Mucosa of stomach (tissue), 1 donor: ENCODE measurements around the gene WIPI1.
"Not testable (repeated sequence)": the region's sequence is repeated elsewhere in the genome, so short reads cannot be mapped to it uniquely, and the experiment has no call there.

Experiments used
- H3K27me3 ChIP-seq: one replicate; pipeline ENCODE4 v1.7.0; 2013; ENCODE audit warnings: mild to moderate bottlenecking, low read length; ENCODE audit not compliant: control insufficient read depth, insufficient read depth
- H3K36me3 ChIP-seq: one replicate; pipeline ENCODE4 v1.7.0; 2013; ENCODE audit warnings: low read length; ENCODE audit not compliant: control insufficient read depth, insufficient read depth
- H3K4me1 ChIP-seq: one replicate; pipeline ENCODE4 v1.7.0; 2013; ENCODE audit warnings: mild to moderate bottlenecking, low read length; ENCODE audit not compliant: control insufficient read depth, insufficient read depth
- H3K4me3 ChIP-seq: one replicate; pipeline ENCODE4 v1.7.0; 2013; ENCODE audit warnings: low read length
- H3K9ac ChIP-seq: one replicate; pipeline ENCODE4 v1.7.0; 2013; ENCODE audit warnings: mild to moderate bottlenecking, low read length, moderate library complexity
- H3K9me3 ChIP-seq: one replicate; pipeline ENCODE4 v1.7.0; 2013; ENCODE audit warnings: mild to moderate bottlenecking, low read length, moderate library complexity; ENCODE audit not compliant: control insufficient read depth
- donor health status: Pancreatic carcinoma.

WIPI1 gene

DNA sequence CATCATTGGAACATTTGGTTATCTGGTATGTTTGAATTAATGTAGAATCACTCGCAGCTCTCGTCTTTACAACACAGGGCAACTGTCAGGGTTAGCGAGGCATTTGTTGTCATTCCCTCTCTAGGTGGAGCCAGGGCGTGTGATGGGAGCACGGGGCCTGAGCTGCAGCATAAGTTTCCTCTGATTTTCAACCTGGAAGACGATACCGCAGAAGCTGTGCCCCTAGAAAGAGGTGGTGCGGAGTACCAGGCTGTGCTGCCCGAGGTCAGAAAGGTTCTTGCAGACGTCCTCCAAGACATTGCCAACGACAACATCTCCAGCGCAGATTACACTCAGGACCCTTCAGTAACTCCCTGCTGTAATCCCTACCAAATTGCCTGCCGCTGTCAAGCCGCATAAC is 37.2 kb downstream of the WIPI1 start:
- no peaks in the 10 kb centered on the region for H3K36me3 ChIP-seq
- no peaks in the 10 kb centered on the region for H3K9me3 ChIP-seq
- H3K4me1 ChIP-seq, result no peaks in the 10 kb centered on the region
- H3K9ac ChIP-seq, result no peak overlapping the region
- H3K27me3 ChIP-seq, result no peaks in the 10 kb centered on the region
- H3K4me3 ChIP-seq, result no peak overlapping the region

DNA sequence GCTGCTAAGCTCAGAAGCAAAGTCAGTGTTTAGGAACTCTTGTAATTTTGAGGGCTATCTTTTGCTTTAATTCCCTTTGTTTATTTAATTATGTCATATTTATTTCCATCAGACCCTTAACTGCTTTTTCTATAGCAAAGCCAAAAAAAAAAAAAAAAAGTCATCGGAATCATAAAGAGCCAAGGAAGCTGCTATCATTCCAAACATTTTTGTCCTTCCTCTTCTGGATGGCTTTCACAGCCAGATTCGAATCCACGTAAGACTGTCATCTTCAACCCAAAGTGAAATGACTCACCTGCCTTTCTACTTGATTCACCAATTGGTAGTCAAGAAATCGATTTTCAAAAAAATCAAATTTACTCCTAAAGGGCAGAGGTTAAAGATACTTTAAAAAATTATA is 38.4 kb downstream of the WIPI1 start:
- Histone ChIP-seq H3K36me3 (no peaks in the 10 kb centered on the region), H3K27me3 (no peaks in the 10 kb centered on the region), H3K4me3 (no peak overlapping the region), H3K4me1 (no peaks in the 10 kb centered on the region), H3K9me3 (no peaks in the 10 kb centered on the region), H3K9ac (no peak overlapping the region)

DNA sequence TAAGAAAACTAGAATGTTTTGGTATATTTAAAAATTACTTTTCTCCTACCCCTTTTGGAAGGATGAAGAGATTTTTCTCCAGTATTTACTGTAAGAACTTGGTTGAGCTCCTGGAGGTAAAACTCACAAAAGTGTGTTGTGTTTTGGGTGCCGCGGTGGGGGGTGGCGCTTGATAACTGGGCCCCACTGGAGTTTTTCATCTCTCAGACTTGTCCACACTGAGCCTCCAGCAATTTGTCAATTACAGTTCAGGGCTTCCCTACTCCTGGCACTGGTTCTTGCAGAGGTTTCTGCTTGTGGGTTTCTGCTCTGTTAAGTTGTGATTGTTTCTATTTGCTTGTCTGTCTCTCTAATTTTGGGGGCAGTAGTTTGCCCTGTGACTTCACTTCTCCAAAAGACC is 40.0 kb downstream of the WIPI1 start:
- Histone ChIP-seq H3K9me3 (no peaks in the 10 kb centered on the region), H3K27me3 (no peaks in the 10 kb centered on the region), H3K4me1 (no peaks in the 10 kb centered on the region), H3K36me3 (no peaks in the 10 kb centered on the region), H3K9ac (no peak overlapping the region), H3K4me3 (no peak overlapping the region)

DNA sequence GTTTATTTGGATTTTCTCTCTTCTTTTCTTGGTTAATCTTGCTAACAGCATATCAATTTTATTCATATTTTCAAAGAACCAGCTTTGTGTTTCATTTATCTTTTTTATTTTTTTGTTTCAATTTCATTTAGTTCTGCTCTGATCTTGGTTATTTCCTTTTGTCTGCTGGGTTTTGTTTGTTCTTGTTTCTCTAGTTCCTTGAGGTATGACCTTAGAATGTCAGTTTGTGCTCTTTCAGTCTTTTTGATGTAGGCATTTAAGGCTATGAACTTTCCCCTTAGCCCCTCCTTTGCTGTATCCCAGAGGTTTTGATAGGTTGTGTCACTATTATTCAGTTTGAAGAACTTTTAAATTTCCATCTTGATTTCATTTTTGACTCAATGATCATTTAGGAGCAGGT is 42.4 kb downstream of the WIPI1 start:
- H3K4me1 ChIP-seq, H3K9me3 ChIP-seq, H3K9ac ChIP-seq, H3K27me3 ChIP-seq, H3K4me3 ChIP-seq, H3K36me3 ChIP-seq: not testable (repeated sequence)

DNA sequence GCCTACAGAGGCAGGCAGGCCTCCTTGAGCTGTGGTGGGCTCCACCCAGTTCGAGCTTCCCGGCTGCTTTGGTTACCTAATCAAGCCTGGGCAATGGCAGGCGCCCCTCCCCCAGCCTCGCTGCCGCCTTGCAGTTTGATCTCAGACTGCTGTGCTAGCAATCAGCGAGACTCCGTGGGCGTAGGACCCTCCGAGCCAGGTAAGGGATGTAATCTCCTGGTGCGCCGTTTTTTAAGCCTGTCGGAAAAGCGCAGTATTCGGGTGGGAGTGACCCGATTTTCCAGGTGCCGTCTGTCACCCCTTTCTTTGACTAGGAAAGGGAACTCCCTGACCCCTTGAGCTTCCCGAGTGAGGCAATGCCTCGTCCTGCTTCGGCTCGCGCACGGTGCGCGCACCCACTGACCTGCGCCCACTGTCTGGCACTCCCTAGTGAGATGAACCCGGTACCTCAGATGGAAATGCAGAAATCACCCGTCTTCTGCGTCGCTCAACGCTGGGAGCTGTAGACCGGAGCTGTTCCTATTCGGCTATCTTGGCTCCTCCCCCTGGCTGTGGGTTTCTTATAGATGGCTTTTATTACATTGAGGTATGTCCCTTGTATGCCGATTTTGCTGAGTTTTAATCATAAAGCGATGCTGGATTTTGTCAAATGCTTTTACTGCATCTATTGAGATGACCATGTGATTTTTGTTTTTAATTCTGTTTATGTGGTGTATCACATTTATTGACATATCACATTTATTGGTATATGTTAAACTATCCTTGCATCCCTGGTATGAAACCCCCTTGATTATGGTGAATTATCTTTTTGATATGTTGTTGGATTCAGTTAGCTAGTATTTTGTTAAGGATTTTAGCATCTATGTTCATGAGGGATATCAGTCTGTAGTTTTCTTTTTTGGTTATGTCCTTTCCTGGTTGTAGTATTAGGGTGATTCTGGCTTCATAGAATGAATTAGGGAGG is 43.4 kb downstream of the WIPI1 start:
- not testable (repeated sequence) for H3K9ac ChIP-seq, H3K9me3 ChIP-seq, H3K27me3 ChIP-seq, H3K4me1 ChIP-seq, H3K4me3 ChIP-seq, H3K36me3 ChIP-seq

DNA sequence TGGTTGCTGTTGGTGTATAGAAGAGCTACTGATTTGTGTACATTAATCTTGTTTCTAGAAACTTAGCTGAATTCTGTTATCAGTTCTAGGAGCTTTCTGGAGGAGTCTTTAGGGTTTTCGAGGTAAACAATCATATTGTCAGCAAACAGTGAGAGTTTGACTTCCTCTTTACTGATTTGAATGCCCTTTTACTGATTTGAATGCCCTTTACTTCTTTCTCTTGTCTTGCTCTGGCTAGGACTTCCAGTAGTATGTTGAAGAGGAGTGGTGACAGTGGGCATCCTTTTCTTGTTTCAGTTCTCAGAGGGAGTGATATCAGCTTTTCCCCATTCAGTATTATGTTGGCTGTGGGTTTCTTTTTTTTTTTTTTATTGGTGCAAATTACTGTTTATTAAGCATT is 49.6 kb downstream of the WIPI1 start:
- not testable (repeated sequence) for H3K9ac ChIP-seq, H3K4me1 ChIP-seq, H3K27me3 ChIP-seq, H3K36me3 ChIP-seq, H3K9me3 ChIP-seq, H3K4me3 ChIP-seq

DNA sequence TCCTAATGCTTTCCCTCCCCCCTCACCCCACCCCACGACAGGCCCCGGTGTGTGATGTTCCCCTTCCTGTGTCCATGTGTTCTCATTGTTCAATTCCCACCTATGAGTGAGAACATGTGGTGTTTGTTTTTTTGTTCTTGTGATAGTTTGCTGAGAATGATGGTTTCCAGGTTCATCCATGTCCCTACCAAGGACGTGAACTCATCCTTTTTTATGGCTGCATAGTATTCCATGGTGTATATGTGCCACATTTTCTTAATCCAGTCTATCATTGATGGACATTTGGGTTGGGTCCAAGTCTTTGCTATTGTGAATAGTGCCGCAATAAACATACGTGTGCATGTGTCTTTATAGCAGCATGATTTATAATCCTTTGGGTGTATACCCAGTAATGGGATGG is 53.5 kb downstream of the WIPI1 start:
- not testable (repeated sequence) for H3K9ac ChIP-seq, H3K4me1 ChIP-seq, H3K9me3 ChIP-seq, H3K27me3 ChIP-seq, H3K4me3 ChIP-seq, H3K36me3 ChIP-seq

DNA sequence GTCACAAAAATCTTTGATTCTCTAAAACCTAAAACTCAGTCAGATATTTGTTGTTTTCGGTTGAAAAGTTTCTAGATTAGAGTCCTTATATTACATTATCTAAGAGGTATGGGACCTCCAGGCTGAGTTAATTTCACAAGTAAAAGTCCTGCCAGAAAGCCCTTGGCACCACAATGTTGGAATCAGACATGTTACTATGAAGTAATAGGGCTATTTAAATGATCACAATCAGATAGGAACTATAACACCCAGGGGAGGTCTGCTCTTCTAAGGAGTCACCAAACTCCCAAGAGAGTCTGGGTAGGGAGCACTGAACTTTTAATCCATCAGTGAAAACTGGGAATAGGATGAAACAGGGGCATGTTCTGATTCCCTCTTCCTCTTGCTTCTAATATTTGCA is 54.2 kb downstream of the WIPI1 start:
- H3K4me1 ChIP-seq, result no peaks in the 10 kb centered on the region
- no peaks in the 10 kb centered on the region for H3K9me3 ChIP-seq
- no peak overlapping the region for H3K4me3 ChIP-seq
- no peak overlapping the region for H3K9ac ChIP-seq
- H3K36me3 ChIP-seq, result no peaks in the 10 kb centered on the region
- H3K27me3 ChIP-seq, result no peaks in the 10 kb centered on the region

DNA sequence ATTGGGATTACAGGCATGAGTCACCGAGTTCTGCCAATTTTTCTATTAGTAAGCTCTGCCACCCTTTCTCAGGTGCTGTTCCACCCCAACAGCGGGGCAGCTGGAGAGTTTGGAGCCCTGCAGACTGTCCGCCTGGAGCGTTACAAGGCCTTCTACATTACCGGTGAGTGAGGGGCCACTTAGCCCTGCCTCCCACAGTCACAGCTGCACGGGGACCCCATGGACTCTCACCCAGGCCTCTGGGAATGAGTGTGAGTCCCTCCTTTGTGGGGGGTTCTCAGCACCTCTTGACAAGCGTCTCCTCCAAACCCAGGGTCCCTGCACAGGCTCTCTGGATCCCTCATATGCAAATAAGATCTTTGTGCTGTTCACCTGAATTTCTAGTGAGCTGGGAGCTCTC is 56.0 kb downstream of the WIPI1 start:
- no peaks in the 10 kb centered on the region for H3K36me3 ChIP-seq
- no peaks in the 10 kb centered on the region for H3K4me1 ChIP-seq
- H3K27me3 ChIP-seq, result no peaks in the 10 kb centered on the region
- no peaks in the 10 kb centered on the region for H3K9me3 ChIP-seq
- no peak overlapping the region for H3K4me3 ChIP-seq
- no peak overlapping the region for H3K9ac ChIP-seq

DNA sequence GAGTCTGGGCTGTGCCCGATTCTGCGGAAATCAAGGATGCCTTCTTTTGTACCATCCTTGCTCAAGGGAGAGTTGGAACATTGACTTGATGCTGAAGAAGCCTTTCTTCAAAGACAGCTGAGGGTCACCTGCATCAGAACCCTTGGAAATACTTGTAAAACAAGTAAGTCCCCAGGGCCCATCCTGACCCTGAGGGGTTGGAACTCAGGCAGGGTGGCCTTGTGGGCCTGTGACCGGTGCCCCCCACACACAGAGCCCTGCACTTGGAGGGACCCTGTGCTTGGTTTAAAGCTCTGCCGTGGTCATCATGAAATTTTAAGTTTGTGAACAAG is 56.9 kb downstream of the WIPI1 start:
- Histone ChIP-seq H3K9ac (no peak overlapping the region), H3K9me3 (no peaks in the 10 kb centered on the region), H3K36me3 (no peaks in the 10 kb centered on the region), H3K4me1 (no peaks in the 10 kb centered on the region), H3K27me3 (no peaks in the 10 kb centered on the region), H3K4me3 (no peak overlapping the region)

DNA sequence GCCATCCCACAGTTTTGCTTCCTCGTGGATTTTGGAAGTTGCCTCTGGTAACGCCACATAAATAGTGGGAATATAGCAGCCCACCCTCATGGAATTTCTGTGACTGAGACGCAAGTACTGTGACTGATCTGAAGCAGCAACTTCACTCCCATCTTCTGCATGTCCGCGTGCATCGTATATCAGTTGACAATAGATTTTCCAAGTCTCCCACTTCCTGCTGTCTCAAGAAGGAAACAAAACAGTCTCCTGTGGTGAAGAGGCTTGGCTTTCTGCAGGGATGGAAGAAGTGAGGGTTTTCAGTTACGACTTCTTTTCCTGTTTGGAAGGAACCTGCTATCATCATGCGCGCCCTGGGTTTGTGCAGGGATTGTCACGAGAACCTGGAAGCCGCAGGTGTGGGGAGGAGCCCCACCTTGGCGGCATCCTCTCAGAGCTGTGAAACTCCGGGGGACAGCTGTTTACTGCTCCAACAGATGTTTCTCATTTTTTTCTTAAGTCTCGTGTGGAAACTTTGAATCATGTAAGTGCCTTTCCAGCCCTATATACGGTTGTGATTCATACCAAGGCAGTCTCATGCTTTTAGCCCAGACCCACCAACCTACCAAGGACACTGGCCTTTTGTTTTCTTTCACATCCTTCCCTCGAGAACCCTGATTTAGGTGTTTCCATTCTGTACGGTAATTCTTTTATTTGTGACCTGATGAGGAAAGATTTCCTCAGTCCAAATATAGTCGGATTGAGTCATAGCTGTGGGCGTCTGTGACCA is 57.5 kb downstream of the WIPI1 start:
- Histone ChIP-seq H3K4me3 (no peak overlapping the region), H3K9ac (no peak overlapping the region), H3K27me3 (no peaks in the 10 kb centered on the region), H3K36me3 (no peaks in the 10 kb centered on the region), H3K9me3 (no peaks in the 10 kb centered on the region), H3K4me1 (no peaks in the 10 kb centered on the region)

DNA sequence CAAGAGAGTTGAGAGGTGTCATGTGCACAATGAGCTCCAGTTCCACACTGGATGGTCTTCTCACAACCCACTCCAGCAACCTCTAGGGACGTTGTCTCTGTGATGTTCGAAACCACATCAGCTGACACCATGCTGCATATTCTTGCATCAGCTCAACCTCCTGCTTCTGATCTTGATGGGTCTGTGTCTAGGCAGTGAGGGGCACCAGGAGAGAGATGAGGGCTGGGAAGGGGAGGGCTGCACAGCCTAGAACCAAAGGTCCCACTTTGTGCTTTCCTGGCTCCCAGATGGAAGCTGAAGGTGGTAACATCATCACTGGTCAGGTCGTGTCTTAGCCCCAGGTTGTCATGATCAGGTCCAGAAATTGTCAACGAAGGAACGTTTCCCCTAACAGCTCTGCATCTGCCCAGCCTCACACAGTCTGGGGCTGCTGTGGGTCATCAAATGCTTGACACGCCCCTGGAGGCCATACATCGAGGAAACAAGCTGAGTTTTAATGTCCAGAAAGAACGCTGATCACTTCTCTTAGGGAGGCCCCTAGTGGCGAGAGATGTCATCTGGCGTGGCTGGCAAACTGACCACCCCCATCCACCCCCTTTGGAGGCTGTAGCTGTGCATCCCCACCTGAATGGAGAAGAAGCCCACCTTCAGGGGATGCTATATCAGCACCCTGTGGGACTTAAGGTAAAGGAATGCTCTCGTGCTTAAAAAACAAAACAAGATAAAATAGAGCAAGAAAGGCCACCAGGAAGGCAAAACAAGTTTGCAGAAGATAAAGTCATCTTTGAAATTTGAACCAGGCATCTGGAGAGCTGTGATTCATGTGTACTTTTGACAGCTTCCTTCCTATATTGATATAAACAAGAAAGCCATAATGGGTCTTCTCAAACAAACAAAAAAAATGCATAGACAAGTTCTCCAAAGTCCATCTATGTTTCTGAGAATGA is 58.3 kb downstream of the WIPI1 start:
- H3K4me3 ChIP-seq, result no peak overlapping the region
- H3K36me3 ChIP-seq, result no peaks in the 10 kb centered on the region
- no peak overlapping the region for H3K9ac ChIP-seq
- H3K9me3 ChIP-seq, result no peaks in the 10 kb centered on the region
- H3K27me3 ChIP-seq, result no peaks in the 10 kb centered on the region
- no peaks in the 10 kb centered on the region for H3K4me1 ChIP-seq
